NCI-H2029 treated with DMSO at 0.1 percent for 48 hours (cell line): Measurements from ENCODE around the gene LTA4H.

Experiments used
- DNase-seq: peaks from one replicate; lab custom pipeline; 2025; lab: John Stamatoyannopoulos, UW

Gene LTA4H

GRCh38 chr12:96034621-96035282 lies 635 bp downstream of the LTA4H start:
- no peak for DNase-seq

GRCh38 chr12:96033549-96034389 lies 1.6 kb downstream of the LTA4H start:
- no peak for DNase-seq

- DNase-seq = no peak
Measured at GRCh38 chr12:96029826-96030225, 5.6 kb downstream of the LTA4H start.

GRCh38 chr12:96028538-96028937 lies 6.8 kb downstream of the LTA4H start:
- no peak for DNase-seq

GRCh38 chr12:96026331-96026730 lies 9.1 kb downstream of the LTA4H start:
- no peak for DNase-seq

GRCh38 chr12:96025518-96025917 lies 9.9 kb downstream of the LTA4H start:
- DNase-seq = no peak

- no peak for DNase-seq
Measured at GRCh38 chr12:96020314-96021003, 14.9 kb downstream of the LTA4H start.

- no peak for DNase-seq
Measured at GRCh38 chr12:96015672-96016071, 19.7 kb downstream of the LTA4H start.

GRCh38 chr12:96014943-96015599 lies 20.3 kb downstream of the LTA4H start:
- DNase-seq = no peak

- no peak for DNase-seq
Measured at GRCh38 chr12:96007729-96008128, 27.7 kb downstream of the LTA4H start.

- no peak for DNase-seq
Measured at GRCh38 chr12:96006727-96007126, 28.7 kb downstream of the LTA4H start.

- DNase-seq = no peak
Measured at GRCh38 chr12:96000858-96001257, 34.5 kb downstream of the LTA4H start.

GRCh38 chr12:95999484-95999883 lies 35.9 kb downstream of the LTA4H start:
- no peak for DNase-seq

GRCh38 chr12:95998611-95999286 lies 36.6 kb downstream of the LTA4H start:
- peak; percentile 67 for DNase-seq

- DNase-seq = no peak
Measured at GRCh38 chr12:95997911-95998510, 37.4 kb downstream of the LTA4H start.

- DNase-seq = no peak
Measured at GRCh38 chr12:95997276-95997675, 38.1 kb downstream of the LTA4H start.

- DNase-seq = no peak
Measured at GRCh38 chr12:95996034-95996658, 39.2 kb downstream of the LTA4H start, which contains the start of gene HAL. Gene HAL, minus strand, starts transcription at chr12:95996344. Its CDS starts 434 bp downstream, at chr12:95995910.

- no peak for DNase-seq
Measured at GRCh38 chr12:95995238-95996031, 40.0 kb downstream of the LTA4H start.

- DNase-seq = no peak
Measured at GRCh38 chr12:95994476-95994875, 40.9 kb downstream of the LTA4H start.

- DNase-seq = no peak
Measured at GRCh38 chr12:95993907-95994306, 41.5 kb downstream of the LTA4H start.
